ENCODE measurements around the gene GHRHR. TPM values are rescaled to one million over a fixed set of nuclear protein-coding genes. Genes with fewer than 3 reads are reported as not detected.

Gene GHRHR
- polyA plus RNA-seq, 1 experiment: not detected

DNA sequence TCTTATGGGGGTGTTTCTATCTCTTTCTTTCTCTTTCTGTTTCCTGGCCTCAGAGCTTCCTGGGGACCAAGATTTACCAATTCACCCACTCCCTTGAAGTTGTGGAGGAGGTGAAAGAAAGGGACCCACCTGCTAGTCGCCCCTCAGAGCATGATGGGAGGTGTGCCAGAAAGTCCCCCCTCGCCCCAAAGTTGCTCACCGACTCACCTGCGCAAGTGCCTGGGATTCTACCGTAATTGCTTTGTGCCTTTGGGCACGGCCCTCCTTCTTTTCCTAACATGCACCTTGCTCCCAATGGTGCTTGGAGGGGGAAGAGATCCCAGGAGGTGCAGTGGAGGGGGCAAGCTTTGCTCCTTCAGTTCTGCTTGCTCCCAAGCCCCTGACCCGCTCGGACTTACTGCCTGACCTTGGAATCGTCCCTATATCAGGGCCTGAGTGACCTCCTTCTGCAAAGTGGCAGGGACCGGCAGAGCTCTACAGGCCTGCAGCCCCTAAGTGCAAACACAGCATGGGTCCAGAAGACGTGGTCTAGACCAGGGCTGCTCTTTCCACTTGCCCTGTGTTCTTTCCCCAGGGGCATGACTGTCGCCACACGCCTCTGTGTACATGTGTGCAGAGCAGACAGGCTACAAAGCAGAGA, 39.9 kb upstream of the GHRHR start:
- CTCF ChIA-PET: interaction anchor here (1.3 to 1.6 kb wide), 2 partner anchors 15 to 61 kb away, joined by 3 to 6 read pairs; no protein-coding TSS in a partner anchor
- H3K4me3 ChIP-seq (ENCODE audit: low read depth, low read length): no peak overlapping the region
- H3K27me3 ChIP-seq (ENCODE audit: control insufficient read depth, insufficient read depth, low read length): peaks cover 3% of the 10 kb centered on the region
- H3K9me3 ChIP-seq (ENCODE audit: control insufficient read depth, insufficient read depth, low read length): peaks cover 13% of the 10 kb centered on the region
- POLR2A ChIA-PET: no interaction called here
- no peak for DNase-seq (ENCODE audit: low read depth, low spot score)
- H3K27ac ChIP-seq (ENCODE audit: low read depth, low read length): no peak overlapping the region
- TF ChIP-seq, protein P1, sequence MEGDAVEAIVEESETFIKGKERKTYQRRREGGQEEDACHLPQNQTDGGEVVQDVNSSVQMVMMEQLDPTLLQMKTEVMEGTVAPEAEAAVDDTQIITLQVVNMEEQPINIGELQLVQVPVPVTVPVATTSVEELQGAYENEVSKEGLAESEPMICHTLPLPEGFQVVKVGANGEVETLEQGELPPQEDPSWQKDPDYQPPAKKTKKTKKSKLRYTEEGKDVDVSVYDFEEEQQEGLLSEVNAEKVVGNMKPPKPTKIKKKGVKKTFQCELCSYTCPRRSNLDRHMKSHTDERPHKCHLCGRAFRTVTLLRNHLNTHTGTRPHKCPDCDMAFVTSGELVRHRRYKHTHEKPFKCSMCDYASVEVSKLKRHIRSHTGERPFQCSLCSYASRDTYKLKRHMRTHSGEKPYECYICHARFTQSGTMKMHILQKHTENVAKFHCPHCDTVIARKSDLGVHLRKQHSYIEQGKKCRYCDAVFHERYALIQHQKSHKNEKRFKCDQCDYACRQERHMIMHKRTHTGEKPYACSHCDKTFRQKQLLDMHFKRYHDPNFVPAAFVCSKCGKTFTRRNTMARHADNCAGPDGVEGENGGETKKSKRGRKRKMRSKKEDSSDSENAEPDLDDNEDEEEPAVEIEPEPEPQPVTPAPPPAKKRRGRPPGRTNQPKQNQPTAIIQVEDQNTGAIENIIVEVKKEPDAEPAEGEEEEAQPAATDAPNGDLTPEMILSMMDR (IDR thresholded peaks at IDR 0.05; ENCODE audit: low read depth, low read length): no peak

DNA sequence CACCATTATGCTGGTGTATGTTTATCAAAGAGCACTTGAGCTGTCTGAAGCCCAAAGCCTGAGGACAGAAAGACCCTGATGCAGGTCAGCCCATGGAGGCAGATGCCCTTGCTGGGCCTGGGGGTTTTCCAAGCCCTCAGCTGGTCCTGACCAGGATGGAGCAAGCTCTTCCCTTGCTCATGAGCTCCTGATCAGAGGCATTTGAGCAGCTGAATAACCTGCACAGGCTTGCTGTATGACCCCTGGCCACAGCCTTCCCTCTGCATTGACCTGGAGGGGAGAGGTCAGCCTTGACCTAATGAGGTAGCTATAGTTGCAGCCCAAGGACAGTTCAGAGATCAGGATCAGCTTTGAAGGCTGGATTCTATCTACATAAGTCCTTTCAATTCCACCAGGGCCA, 39.1 kb upstream of the GHRHR start:
- no peak overlapping the region for H3K27ac ChIP-seq (ENCODE audit: low read depth, low read length)
- ChIA-PET CTCF (interaction anchor here (0.8 to 0.9 kb wide), 2 partner anchors 14 to 125 kb away, joined by 3 to 9 read pairs; no protein-coding TSS in a partner anchor), POLR2A (no interaction called here)
- TF ChIP-seq, protein P1 (IDR thresholded peaks at IDR 0.05; ENCODE audit: low read depth, low read length): no peak
- peaks cover 3% of the 10 kb centered on the region for H3K27me3 ChIP-seq (ENCODE audit: control insufficient read depth, insufficient read depth, low read length)
- H3K4me3 ChIP-seq (ENCODE audit: low read depth, low read length): no peak overlapping the region
- DNase-seq (ENCODE audit: low read depth, low spot score): no peak
- H3K9me3 ChIP-seq (ENCODE audit: control insufficient read depth, insufficient read depth, low read length): peaks cover 13% of the 10 kb centered on the region

DNA sequence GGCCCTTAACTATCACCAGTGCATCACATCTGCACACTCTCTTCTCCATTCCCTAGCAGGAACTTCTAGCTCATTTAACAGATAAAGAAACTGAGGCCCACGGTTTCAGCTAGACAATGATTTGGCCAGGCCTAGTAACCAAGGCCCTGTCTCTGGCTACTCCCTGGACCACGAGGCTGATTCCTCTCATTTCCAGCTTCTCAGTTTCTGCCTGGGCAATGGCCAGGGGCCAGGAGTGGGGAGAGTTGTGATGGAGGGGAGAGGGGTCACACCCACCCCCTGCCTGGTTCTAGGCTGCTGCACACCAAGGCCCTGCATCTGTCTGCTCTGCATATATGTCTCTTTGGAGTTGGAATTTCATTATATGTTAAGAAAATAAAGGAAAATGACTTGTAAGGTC, 38.6 kb upstream of the GHRHR start:
- POLR2A ChIA-PET: no interaction called here

DNA sequence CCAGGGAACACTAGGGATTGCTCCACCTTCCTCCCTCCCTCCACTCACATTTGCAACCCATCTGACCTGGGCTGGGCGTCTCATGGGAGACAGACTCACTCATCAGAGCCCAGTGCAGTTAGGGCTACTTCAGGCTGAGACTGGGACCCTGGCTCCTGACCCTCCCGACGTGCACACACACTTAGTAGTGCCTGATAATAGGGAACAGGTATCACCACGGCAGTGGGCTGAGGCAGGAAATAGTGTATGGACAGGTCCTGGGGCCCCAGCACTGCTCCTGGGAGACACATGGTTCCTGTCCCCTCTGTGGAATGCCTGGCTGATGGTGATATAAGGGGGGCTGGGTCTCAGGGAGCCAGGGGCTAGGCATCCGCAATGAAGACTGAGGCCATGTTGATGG, 37.8 kb upstream of the GHRHR start:
- CTCF ChIA-PET: no interaction called here
- Histone ChIP-seq H3K27me3 (ENCODE audit: control insufficient read depth, insufficient read depth, low read length) (peaks cover 7% of the 10 kb centered on the region), H3K27ac (ENCODE audit: low read depth, low read length) (no peak overlapping the region), H3K4me3 (ENCODE audit: low read depth, low read length) (no peak overlapping the region), H3K9me3 (ENCODE audit: control insufficient read depth, insufficient read depth, low read length) (peaks cover 13% of the 10 kb centered on the region)
- TF ChIP-seq, protein P1 (IDR thresholded peaks at IDR 0.05; ENCODE audit: low read depth, low read length): no peak
- POLR2A ChIA-PET: no interaction called here
- DNase-seq (ENCODE audit: low read depth, low spot score): no peak

More for the DNA sequence above, 38.6 kb upstream of the GHRHR start:
- Histone ChIP-seq H3K27me3 (ENCODE audit: control insufficient read depth, insufficient read depth, low read length) (peaks cover 6% of the 10 kb centered on the region), H3K27ac (ENCODE audit: low read depth, low read length) (no peak overlapping the region), H3K9me3 (ENCODE audit: control insufficient read depth, insufficient read depth, low read length) (peaks cover 13% of the 10 kb centered on the region), H3K4me3 (ENCODE audit: low read depth, low read length) (no peak overlapping the region)
- CTCF ChIA-PET: interaction anchor here (0.8 to 0.9 kb wide), 2 partner anchors 14 to 126 kb away, joined by 3 to 9 read pairs; no protein-coding TSS in a partner anchor
- no peak for DNase-seq (ENCODE audit: low read depth, low spot score)
- TF ChIP-seq, protein P1 (IDR thresholded peaks at IDR 0.05; ENCODE audit: low read depth, low read length): no peak

DNA sequence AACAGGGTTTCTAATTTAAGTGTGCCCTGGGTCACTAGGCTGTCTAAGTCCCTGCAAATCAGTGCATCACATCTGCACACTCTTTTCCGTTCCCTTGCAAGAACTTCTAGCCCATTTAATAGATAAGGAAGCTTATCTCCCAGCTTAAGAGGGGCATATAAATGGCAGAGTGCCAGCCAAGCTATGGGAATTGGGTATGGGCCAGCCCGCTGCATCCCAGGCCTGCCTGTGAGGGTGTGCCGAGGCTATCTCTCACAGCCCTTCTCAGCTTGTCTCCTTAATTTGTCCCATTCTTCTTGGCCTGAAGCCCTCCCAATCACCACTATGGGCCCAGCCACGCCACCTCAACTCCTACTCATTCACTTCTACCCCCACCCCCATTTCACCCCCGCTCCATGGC, 37.4 kb upstream of the GHRHR start:
- no peak for DNase-seq (ENCODE audit: low read depth, low spot score)
- peaks cover 7% of the 10 kb centered on the region for H3K27me3 ChIP-seq (ENCODE audit: control insufficient read depth, insufficient read depth, low read length)
- no peak overlapping the region for H3K4me3 ChIP-seq (ENCODE audit: low read depth, low read length)
- no peak overlapping the region for H3K27ac ChIP-seq (ENCODE audit: low read depth, low read length)
- CTCF ChIA-PET: interaction anchor here (1.0 kb wide), 1 partner anchor 57 kb away, joined by 3 read pairs; no protein-coding TSS in a partner anchor
- H3K9me3 ChIP-seq (ENCODE audit: control insufficient read depth, insufficient read depth, low read length): peaks cover 13% of the 10 kb centered on the region
- POLR2A ChIA-PET: no interaction called here
- TF ChIP-seq, protein P1 (IDR thresholded peaks at IDR 0.05; ENCODE audit: low read depth, low read length): no peak

Measured in AG04450 (cell line).